NOMO-1 treated with DMSO at 0.1 percent for 48 hours (cell line): Measurements from ENCODE around the gene KMT5C.

Experiments
- DNase-seq: peaks from one replicate; lab custom pipeline; 2025; ENCODE audit not compliant: unreplicated experiment; lab: John Stamatoyannopoulos, UW

The KMT5C gene

GRCh38 chr19:55384920-55385723 is 45.4 kb downstream of the KMT5C start:
- peak; percentile 92 for DNase-seq

DNA sequence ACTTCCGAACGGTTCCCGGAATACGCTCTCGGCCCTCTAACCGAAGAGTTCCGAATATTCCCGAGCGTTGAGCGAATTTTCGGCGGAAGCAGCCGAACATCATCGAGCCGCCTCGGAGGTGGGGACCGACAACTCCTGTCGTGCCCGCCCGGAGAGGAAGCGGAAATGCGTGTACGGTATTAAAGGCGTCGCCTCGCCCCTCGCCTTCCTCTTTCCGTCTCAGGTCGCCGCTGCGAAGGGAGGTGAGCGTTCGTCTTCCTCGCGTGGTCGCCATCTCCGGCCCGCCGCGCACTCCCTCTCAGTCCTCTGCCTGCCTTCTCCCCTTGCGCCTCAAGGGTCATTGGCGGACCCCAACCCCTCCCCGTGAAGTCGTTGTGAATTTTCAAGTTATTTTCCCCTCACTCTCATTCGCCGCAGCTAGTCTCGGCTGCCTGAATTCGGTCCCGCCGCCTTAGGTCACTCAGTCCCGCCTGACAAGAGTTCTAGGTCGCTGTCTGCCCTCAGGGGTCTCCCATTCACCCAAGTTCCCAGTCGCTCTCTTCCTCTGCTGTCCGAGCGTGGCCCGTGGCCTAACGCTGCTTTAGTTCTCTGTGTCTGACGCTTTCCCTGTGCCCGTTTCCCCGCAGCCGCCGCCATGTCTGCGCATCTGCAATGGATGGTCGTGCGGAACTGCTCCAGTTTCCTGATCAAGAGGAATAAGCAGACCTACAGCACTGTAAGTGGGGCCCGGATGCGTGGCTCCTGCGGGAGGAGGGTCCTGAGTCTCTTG is 46.2 kb downstream of the KMT5C start, which contains the start of gene RPL28:
Gene RPL28 (plus strand): TSS at position 209 of the 769 bp plus-strand sequence. CDS start 426 bp downstream, at position 635.
- DNase-seq = peak; percentile 98

DNA sequence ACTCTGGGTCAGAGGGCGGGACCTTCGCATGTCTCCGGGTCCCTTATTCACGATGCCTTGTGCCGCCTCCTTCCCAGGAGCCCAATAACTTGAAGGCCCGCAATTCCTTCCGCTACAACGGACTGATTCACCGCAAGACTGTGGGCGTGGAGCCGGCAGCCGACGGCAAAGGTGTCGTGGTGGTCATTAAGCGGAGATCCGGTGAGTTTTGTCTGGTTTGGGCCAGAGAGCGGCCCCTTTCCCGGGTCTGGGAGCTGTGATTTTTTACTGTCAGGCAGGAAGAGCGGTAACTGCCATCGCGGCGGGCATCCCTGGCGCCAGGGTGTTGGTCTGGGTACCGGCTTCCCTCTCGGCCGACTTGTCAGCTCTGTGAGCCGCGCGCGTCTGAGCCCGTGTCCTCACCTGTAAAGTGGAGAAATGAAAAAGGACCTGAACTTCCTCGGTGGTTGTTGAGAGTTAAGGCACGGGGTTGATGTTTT is 46.9 kb downstream of the KMT5C start:
- DNase-seq = no peak

- DNase-seq = no peak
Observed at GRCh38 chr19:55387736-55388497, 48.2 kb downstream of the KMT5C start.

GRCh38 chr19:55389386-55390317 is 50.0 kb downstream of the KMT5C start:
- DNase-seq = no peak

DNA sequence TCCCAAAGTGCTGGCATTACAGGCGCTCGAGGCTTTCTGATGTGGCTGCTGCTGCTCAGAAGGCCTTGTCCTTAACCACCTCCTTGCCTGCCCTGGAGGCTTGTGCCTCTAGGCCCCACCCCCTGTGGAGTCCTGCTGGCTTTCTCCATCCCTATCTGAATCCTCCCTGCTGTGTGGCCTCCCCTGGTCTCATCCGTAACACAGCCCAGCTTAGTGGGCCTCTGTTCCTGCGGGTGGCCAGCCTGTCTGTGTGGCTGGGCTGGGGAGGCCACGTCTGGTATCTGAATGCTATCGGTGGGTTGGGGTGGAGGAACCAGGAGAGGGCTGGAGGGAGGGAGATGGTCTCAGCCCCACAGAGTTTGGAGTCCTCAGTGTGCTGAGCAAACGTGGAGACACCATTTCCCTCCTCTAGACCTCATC is 50.8 kb downstream of the KMT5C start:
- DNase-seq = no peak

DNA sequence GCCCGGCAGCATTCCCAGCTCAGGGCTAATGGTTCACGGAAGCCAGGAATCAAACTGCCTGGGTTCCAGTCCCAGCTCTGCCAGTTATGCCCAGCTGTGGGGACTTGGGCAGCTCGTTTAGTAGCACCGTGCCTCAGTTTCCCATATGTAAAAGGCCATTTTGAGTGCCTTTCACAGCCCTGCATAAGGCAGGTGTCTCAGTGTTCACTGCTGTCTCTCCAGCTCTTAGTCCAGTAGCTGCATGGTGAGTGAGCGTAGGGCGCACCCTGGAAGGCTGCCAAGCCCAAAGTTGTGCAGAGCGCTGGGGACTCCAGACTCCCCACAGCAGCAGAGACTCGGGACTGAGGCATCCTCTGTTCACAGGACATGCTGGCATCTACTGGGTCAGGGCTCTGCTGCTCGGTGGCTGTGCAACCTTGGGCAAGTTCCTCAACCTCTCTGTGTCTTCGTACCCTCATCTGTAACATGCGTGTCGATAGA is 51.6 kb downstream of the KMT5C start:
- DNase-seq = no peak

GRCh38 chr19:55391702-55392615 is 52.3 kb downstream of the KMT5C start:
- no peak for DNase-seq

DNA sequence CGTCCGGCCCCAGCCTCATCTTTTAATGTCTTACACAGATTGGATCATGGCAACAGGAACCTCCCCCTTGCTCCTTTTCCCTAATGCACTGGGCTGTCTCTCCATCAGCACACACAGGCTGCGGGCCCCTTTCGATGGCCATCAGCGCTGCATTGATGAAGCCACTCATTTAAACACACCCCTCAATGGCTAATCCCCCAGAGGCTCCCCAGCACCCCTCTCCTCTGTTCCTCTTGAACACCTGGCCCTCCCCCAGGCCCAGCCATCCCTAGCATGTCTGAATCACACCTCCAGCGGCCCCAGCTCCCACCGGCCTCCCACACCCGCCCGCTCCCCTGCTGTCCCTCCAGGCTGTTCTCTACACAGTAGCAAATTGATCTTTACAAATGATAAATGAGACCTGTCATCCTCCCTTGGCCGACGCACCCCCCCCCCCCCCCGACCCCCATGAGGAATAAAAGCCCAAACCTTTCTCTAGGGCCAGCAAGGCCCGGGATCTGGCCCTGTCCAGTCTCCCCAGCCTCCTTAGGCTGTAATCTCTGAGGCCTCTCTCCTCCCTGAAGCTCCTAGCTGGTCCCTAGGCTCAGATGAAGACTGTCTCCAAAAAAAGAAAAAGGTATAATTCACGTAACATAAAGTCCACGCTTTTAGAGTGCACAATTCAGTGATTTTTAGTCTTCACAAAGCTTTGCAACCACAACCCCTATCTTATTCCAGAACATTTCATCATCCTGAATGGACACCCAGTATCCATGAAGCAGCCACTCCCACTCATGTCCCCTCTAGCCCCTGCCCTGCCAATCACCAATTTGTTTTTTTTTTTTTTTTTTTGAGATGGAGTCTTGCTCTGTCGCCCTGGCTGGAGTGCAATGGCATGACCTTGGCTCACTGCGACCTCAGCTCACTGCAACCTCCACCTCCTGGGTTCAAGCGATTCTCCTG is 53.4 kb downstream of the KMT5C start:
- DNase-seq = no peak
